Measurements from ENCODE around the gene SPATA21.
"Not testable (repeated sequence)": the region's sequence is repeated elsewhere in the genome, so short reads cannot be mapped to it uniquely, and the experiment has no call there.

Gene SPATA21

DNA sequence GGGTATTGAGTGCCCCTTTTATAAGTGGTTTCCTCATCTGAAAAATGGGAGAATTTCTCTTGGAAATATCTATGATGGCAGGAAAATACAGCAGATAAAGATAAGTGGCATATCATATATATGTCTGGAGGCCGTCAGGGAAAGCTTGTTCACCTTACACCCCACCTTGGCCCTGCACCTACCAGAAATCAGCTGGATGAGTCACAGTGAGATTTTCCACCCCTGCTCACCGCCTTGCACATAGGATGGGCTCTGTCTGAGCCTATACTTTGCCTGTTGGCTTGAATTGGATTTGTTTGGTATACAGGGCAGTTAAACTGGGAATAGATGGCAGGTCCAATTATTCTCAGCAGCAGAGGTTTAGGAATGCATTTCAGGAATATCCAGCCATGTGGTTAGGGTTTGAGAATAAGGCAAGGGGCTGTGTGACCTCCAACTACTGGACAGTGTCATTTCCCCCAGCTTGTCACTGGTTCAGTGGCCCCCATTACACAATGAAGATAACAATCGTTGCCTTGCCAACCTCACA is at the start of gene SPATA21:
TSS of gene SPATA21 (minus strand) at position 479 of the 529 bp plus-strand sequence. CDS start 6,053 bp downstream, outside the sequence.
- no peak for DNase-seq (ENCODE audit: low spot score)
- no peak for TF ChIP-seq CTCF (IDR thresholded peaks at IDR 0.05; ENCODE audit: extremely low read depth, missing control alignments)

DNA sequence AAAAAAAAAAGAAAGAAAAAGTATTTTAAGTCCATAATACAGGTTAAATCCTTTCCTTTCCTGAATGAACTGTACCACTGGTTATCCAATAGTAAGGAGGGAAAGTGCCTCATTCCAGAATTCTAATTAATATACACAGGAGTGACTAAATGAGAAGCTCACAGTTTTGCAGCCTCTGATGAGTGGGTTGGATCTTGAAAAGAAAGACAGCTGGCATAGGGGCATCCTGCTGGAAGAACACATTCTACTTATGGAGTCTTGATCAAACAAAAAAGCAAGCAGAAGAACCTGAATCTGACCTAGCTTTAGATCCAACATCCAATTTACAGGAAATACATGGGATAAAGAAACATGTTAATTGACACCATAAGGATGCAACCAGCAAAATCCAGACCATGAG is 49.8 kb upstream of the SPATA21 start:
- DNase-seq (ENCODE audit: low spot score), result not testable (repeated sequence)

DNA sequence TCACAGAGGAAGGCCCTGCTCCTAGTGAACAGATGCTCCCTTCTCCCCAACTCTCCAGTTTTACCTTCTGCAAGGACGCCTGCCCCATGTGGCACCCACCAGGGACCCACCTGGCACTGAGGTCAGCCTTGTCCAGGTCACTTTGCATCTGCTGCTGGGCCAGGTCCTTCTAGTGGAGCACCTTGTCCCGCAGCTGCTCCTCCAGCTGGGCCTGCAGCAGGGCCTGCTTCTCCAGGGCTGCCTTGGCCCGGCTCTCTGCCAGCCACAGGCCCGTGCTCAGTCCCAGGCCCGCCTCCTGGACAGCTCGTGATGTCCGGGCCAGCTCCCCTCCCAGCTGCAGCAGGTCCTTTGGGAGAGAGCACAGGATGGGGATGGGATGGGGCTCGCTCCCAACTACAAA is 49.1 kb upstream of the SPATA21 start:
- DNase-seq (ENCODE audit: low spot score), result not testable (repeated sequence)

DNA sequence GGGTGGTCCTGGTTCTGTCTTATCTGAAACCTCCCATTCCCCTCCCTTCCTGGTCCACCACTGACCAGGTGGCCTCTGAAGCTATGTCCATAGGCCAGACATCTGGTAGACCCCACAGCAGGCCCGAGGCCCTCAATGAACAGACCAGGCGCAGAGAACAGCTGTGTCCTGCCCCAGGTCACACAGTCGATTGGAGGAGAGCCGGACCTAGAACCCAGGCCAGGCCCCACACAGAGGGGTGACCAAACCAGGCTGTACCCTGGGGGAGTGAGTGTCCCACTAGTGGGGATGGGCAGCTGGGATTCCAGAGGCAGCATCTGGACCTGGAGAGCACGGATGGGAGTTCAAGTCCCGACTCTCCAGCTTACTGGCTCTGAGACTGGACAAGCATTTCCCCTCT is 47.7 kb upstream of the SPATA21 start:
- TF ChIP-seq CTCF (IDR thresholded peaks at IDR 0.05; ENCODE audit: extremely low read depth, missing control alignments), result no peak
- DNase-seq (ENCODE audit: low spot score), result no peak

DNA sequence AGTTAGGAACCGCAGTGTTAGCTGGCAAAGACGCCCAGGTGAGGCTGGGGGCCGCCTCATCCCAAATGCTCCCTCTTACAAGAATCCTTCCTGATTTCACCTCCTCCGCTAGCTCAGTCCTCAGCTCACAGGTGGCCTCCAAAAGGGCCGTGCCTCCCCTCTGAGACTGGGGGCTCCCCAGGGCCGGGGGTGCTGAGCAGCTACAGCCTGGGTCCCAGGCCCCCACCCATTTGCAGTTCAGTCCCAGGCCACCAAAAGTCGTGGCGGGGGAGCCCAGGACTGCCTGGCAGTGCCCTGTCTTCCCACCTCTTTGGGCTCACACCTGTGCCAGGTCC is 47.2 kb upstream of the SPATA21 start:
- TF ChIP-seq CTCF (IDR thresholded peaks at IDR 0.05; ENCODE audit: extremely low read depth, missing control alignments), result no peak

GRCh38 chr1:16483639-16484500 is 46.6 kb upstream of the SPATA21 start:
- not testable (repeated sequence) for DNase-seq (ENCODE audit: low spot score)

More for the DNA sequence above, 47.2 kb upstream of the SPATA21 start:
- no peak for DNase-seq (ENCODE audit: low spot score)

DNA sequence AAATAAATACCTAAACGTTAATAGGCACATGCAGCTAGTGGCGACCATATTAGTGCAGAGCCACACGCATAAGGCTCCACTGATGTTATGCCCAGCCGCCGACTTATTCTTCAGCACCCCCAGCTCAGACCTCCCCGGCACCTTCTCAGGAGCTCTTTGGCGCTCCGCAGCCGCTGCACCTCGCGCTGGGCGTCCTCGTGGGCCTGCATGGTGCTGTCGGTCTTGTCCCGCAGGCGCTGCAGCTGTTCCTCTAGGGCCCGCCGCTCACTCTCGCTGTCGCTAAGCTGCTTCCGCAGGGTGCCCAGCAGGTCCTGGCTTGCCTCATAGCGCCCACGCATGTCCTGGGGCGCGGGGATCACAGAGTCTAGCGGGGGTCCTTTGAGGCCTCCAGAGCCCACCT is 45.9 kb upstream of the SPATA21 start:
- DNase-seq (ENCODE audit: low spot score), result not testable (repeated sequence)

GRCh38 chr1:16478091-16478490 is 40.9 kb upstream of the SPATA21 start:
- no peak for TF ChIP-seq CTCF (IDR thresholded peaks at IDR 0.05; ENCODE audit: extremely low read depth, missing control alignments)
- DNase-seq (ENCODE audit: low spot score), result no peak

DNA sequence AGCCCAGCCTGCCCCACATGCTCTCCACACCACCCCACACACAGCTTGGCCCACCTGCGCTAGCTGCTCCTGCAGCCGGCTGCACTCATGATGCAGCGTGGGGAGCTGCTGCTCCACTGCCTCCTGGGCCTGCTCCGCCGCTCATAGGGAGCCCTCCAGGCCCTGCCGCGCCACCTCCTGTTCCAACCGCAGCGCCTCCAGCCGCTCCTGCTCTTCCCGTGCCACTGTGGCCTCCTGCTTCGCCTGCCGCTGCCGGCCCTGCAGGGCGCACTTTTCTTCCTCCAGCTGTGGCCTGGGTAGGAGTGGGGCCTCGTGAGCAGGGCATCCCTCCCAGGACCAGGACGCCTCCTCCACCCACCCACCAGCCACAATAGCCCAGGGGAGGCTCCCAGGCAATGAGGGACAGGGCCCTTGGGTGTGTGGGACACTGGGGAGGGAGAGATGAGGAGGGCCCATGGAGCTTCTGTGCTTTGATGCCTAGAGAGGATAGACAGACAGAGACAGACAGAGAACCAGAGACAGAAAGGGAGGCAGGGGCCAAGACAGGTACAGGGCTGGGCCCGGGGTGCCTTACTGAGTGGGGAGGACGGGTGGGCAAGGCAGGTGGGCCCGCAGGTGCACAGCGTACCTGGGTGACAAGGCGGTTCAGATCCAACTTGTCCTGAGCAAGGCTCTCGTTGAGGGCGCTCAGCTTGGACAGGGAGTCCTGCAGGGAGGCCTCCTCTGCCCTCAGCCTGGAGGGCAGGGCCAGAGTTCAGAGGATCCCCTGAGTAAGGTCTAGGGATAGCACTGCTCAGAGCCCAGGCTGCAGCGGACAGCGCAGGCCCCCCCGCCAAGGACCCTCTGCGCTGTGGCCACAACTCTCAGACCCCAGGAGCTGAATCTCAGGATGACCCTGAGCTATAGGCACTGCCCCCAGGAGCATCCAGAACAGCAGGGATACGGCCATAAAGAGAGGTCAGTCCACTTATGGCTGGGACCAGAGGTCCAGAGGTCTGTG is 38.8 kb upstream of the SPATA21 start:
- DNase-seq (ENCODE audit: low spot score), result not testable (repeated sequence)

GRCh38 chr1:16474891-16475290 is 37.7 kb upstream of the SPATA21 start:
- not testable (repeated sequence) for DNase-seq (ENCODE audit: low spot score)

All from GM20000 (cell line).